WTC11 (cell line): ENCODE data around the gene BACE2. TPM values are rescaled to one million over a fixed set of nuclear protein-coding genes. Genes with fewer than 3 reads are reported as not detected.

ENCODE experiments used
- ATAC-seq: fragments of 200-7000 bp; cut with Tn5 transposase; 2 replicates; pipeline ENCODE4 v1.10.0; 2021; ENCODE audit warnings: mild to moderate bottlenecking, moderate library complexity
- CTCF ChIA-PET: fragments of 300-600 bp; sonication (Branson Sonifier 250); formaldehyde crosslinking; loops from one replicate; lab custom pipeline; 2021; ENCODE audit warnings: antibody characterized with exemption; lab: Charles Lee
- POLR2A ChIA-PET: fragments of 350-600 bp; sonication (Branson Sonifier 250); formaldehyde crosslinking; loops from one replicate; lab custom pipeline; 2021; ENCODE audit warnings: antibody characterized with exemption; lab: Charles Lee
- DNase-seq: peaks from one replicate; pipeline ENCODE4 v3.0.0; 2021; ENCODE audit warnings: low spot score
- H3K27ac Mint-ChIP-seq: 2 replicates; pipeline ENCODE4 v1.8.0; 2021; ENCODE audit warnings: mixed read lengths
- H3K27me3 Mint-ChIP-seq: 2 replicates; pipeline ENCODE4 v1.8.0; 2021; ENCODE audit warnings: low read depth, mild to moderate bottlenecking, moderate library complexity, mixed read lengths
- H3K36me3 Mint-ChIP-seq: 2 replicates; pipeline ENCODE4 v1.8.0; 2021; ENCODE audit warnings: mixed read lengths
- H3K4me1 Mint-ChIP-seq: 2 replicates; pipeline ENCODE4 v1.8.0; 2022; ENCODE audit warnings: mixed read lengths
- H3K4me3 Mint-ChIP-seq: 2 replicates; pipeline ENCODE4 v1.8.0; 2021; ENCODE audit warnings: mild to moderate bottlenecking, moderate library complexity, mixed read lengths
- H3K9me3 Mint-ChIP-seq: 2 replicates; pipeline ENCODE4 v1.8.0; 2021; ENCODE audit warnings: mixed read lengths
- ATF1 ChIP-seq: sonication (generic); formaldehyde crosslinking; IDR thresholded peaks from 2 replicates; pipeline ENCODE4 v1.8.1; 2023; ENCODE audit warnings: mild to moderate bottlenecking, moderate library complexity, missing genetic modification reagents
- FOXJ3 ChIP-seq: sonication (generic); formaldehyde crosslinking; IDR thresholded peaks from 2 replicates; pipeline ENCODE4 v1.9.0; 2021; ENCODE audit warnings: missing genetic modification reagents, mild to moderate bottlenecking, borderline replicate concordance
- FOXP1 ChIP-seq: sonication (generic); formaldehyde crosslinking; IDR thresholded peaks from 2 replicates; pipeline ENCODE4 v1.8.0; 2022; ENCODE audit warnings: missing genetic modification reagents, mild to moderate bottlenecking, moderate library complexity, borderline replicate concordance
- GTF2I ChIP-seq: fragments of 250-450 bp; sonication (Bioruptor Pico); conservative IDR thresholded peaks from 2 replicates; pipeline ENCODE4 v1.4.0; 2021; ENCODE audit warnings: mild to moderate bottlenecking
- IRF2 ChIP-seq: sonication (generic); formaldehyde crosslinking; IDR thresholded peaks from 2 replicates; pipeline ENCODE4 v1.8.0; 2022; ENCODE audit warnings: low read depth, missing genetic modification reagents, borderline replicate concordance
- JUN ChIP-seq: sonication (generic); formaldehyde crosslinking; IDR thresholded peaks from 2 replicates; pipeline ENCODE4 v1.8.0; 2023; ENCODE audit warnings: mild to moderate bottlenecking, missing genetic modification reagents
- KAT7 ChIP-seq: sonication (generic); formaldehyde crosslinking; IDR thresholded peaks from 2 replicates; pipeline ENCODE4 v1.8.1; 2023; ENCODE audit warnings: missing genetic modification reagents, mild to moderate bottlenecking, borderline replicate concordance
- NFATC4 ChIP-seq: fragments of 250-450 bp; sonication (Bioruptor Pico); IDR thresholded peaks from 2 replicates; pipeline ENCODE4 v1.9.0; 2021; ENCODE audit warnings: mild to moderate bottlenecking
- TP53 ChIP-seq: sonication (generic); formaldehyde crosslinking; IDR thresholded peaks from 2 replicates; pipeline ENCODE4 v1.8.1; 2023; ENCODE audit warnings: mild to moderate bottlenecking, missing genetic modification reagents
- ZNF423 ChIP-seq: fragments of 250-450 bp; sonication (Bioruptor Pico); IDR thresholded peaks from 2 replicates; pipeline ENCODE4 v2.1.2; 2022; ENCODE audit warnings: mild to moderate bottlenecking, moderate library complexity
- total RNA-seq: library from RNA; stranded (reverse); gene quantifications from 3 replicates; pipeline ENCODE4 v1.2.3, GENCODE V29; 2021
- TF ChIP-seq, protein P1 (sequence below): sonication (generic); formaldehyde crosslinking; IDR thresholded peaks from 2 replicates; pipeline ENCODE4 v1.8.0; 2022; ENCODE audit warnings: mild to moderate bottlenecking, missing genetic modification reagents
- TF ChIP-seq, protein P2 (sequence below): sonication (generic); formaldehyde crosslinking; IDR thresholded peaks from 2 replicates; pipeline ENCODE4 v1.8.0; 2023; ENCODE audit warnings: missing genetic modification reagents, mild to moderate bottlenecking, borderline replicate concordance
- TF ChIP-seq, protein P3 (sequence below): sonication (generic); formaldehyde crosslinking; IDR thresholded peaks from 2 replicates; pipeline ENCODE4 v1.8.1; 2023; ENCODE audit warnings: mild to moderate bottlenecking, missing genetic modification reagents
- TF ChIP-seq, protein P4 (sequence below): sonication (generic); formaldehyde crosslinking; IDR thresholded peaks from 2 replicates; pipeline ENCODE4 v1.8.1; 2022; ENCODE audit warnings: missing genetic modification reagents, borderline replicate concordance
- TF ChIP-seq, protein P5 (sequence below): sonication (generic); formaldehyde crosslinking; IDR thresholded peaks from 2 replicates; pipeline ENCODE4 v1.8.1; 2023; ENCODE audit warnings: mild to moderate bottlenecking, missing genetic modification reagents
- TF ChIP-seq, protein P6 (sequence below): sonication (generic); formaldehyde crosslinking; IDR thresholded peaks from 2 replicates; pipeline ENCODE4 v1.8.0; 2022; ENCODE audit warnings: mild to moderate bottlenecking, missing genetic modification reagents
- TF ChIP-seq, protein P7 (sequence below): fragments of 250-450 bp; sonication (Bioruptor Pico); IDR thresholded peaks from 2 replicates; pipeline ENCODE4 v2.1.2; 2022; ENCODE audit warnings: mild to moderate bottlenecking, moderate library complexity
- TF ChIP-seq, protein P8 (sequence below): sonication (generic); formaldehyde crosslinking; IDR thresholded peaks from 2 replicates; pipeline ENCODE4 v1.8.1; 2022; ENCODE audit warnings: mild to moderate bottlenecking, missing genetic modification reagents, moderate library complexity, borderline replicate concordance
- TF ChIP-seq, protein P9 (sequence below): sonication (generic); formaldehyde crosslinking; IDR thresholded peaks from 2 replicates; pipeline ENCODE4 v1.8.1; 2022; ENCODE audit warnings: low read depth, mild to moderate bottlenecking, moderate library complexity, missing genetic modification reagents, borderline replicate concordance

BACE2 gene
- total RNA-seq, 1 experiment from 2014 or later: 9.8 TPM

DNA sequence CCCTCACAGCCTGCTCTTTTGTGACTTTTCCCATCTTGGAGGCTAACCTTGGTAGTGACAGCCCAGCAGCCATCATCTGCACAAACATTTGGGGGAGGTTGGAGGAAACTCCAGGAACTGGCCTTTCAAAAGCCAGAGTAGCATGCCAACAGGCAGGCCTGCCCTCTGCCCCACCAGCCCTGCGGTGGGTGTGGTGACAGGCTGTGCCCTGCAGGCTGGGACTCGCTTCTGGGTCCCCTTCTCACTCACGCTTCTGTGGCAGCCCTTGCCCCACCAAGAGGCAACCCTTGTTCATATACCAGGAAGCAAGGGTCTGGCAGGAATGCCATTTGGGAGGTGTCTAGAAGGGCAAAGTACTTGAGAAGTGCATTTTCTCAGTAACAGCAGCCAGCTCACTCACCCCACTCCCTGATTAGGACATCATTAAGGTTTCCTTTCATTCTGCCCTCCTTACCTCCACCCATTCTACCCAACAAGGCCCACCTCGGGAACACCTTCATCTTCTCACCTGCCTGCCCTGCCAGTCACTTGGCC, 127.8 kb downstream of the BACE2 start:
- H3K9me3 Mint-ChIP-seq: peaks cover 43% of the 10 kb centered on the region
- no peak for ATAC-seq
- H3K27me3 Mint-ChIP-seq: peaks cover 7% of the 10 kb centered on the region; the same call in 1 of the 2 replicates
- peaks cover 23% of the 10 kb centered on the region for H3K36me3 Mint-ChIP-seq
- CTCF ChIA-PET: no interaction called here
- H3K4me3 Mint-ChIP-seq: no peak overlapping the region
- no peak for TF ChIP-seq JUN (CRISPR knock-in tag)
- TF ChIP-seq, protein P1, sequence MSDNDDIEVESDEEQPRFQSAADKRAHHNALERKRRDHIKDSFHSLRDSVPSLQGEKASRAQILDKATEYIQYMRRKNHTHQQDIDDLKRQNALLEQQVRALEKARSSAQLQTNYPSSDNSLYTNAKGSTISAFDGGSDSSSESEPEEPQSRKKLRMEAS (CRISPR knock-in tag): no peak
- TF ChIP-seq, protein P2, sequence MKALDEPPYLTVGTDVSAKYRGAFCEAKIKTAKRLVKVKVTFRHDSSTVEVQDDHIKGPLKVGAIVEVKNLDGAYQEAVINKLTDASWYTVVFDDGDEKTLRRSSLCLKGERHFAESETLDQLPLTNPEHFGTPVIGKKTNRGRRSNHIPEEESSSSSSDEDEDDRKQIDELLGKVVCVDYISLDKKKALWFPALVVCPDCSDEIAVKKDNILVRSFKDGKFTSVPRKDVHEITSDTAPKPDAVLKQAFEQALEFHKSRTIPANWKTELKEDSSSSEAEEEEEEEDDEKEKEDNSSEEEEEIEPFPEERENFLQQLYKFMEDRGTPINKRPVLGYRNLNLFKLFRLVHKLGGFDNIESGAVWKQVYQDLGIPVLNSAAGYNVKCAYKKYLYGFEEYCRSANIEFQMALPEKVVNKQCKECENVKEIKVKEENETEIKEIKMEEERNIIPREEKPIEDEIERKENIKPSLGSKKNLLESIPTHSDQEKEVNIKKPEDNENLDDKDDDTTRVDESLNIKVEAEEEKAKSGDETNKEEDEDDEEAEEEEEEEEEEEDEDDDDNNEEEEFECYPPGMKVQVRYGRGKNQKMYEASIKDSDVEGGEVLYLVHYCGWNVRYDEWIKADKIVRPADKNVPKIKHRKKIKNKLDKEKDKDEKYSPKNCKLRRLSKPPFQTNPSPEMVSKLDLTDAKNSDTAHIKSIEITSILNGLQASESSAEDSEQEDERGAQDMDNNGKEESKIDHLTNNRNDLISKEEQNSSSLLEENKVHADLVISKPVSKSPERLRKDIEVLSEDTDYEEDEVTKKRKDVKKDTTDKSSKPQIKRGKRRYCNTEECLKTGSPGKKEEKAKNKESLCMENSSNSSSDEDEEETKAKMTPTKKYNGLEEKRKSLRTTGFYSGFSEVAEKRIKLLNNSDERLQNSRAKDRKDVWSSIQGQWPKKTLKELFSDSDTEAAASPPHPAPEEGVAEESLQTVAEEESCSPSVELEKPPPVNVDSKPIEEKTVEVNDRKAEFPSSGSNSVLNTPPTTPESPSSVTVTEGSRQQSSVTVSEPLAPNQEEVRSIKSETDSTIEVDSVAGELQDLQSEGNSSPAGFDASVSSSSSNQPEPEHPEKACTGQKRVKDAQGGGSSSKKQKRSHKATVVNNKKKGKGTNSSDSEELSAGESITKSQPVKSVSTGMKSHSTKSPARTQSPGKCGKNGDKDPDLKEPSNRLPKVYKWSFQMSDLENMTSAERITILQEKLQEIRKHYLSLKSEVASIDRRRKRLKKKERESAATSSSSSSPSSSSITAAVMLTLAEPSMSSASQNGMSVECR (CRISPR knock-in tag): no peak
- TF ChIP-seq ATF1 (CRISPR knock-in tag): no peak
- TF ChIP-seq, protein P3, sequence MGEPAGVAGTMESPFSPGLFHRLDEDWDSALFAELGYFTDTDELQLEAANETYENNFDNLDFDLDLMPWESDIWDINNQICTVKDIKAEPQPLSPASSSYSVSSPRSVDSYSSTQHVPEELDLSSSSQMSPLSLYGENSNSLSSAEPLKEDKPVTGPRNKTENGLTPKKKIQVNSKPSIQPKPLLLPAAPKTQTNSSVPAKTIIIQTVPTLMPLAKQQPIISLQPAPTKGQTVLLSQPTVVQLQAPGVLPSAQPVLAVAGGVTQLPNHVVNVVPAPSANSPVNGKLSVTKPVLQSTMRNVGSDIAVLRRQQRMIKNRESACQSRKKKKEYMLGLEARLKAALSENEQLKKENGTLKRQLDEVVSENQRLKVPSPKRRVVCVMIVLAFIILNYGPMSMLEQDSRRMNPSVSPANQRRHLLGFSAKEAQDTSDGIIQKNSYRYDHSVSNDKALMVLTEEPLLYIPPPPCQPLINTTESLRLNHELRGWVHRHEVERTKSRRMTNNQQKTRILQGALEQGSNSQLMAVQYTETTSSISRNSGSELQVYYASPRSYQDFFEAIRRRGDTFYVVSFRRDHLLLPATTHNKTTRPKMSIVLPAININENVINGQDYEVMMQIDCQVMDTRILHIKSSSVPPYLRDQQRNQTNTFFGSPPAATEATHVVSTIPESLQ (CRISPR knock-in tag): no peak
- TF ChIP-seq, protein P4, sequence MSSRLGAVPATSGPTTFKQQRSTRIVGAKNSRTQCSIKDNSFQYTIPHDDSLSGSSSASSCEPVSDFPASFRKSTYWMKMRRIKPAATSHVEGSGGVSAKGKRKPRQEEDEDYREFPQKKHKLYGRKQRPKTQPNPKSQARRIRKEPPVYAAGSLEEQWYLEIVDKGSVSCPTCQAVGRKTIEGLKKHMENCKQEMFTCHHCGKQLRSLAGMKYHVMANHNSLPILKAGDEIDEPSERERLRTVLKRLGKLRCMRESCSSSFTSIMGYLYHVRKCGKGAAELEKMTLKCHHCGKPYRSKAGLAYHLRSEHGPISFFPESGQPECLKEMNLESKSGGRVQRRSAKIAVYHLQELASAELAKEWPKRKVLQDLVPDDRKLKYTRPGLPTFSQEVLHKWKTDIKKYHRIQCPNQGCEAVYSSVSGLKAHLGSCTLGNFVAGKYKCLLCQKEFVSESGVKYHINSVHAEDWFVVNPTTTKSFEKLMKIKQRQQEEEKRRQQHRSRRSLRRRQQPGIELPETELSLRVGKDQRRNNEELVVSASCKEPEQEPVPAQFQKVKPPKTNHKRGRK (CRISPR knock-in tag): no peak
- TF ChIP-seq, protein P5, sequence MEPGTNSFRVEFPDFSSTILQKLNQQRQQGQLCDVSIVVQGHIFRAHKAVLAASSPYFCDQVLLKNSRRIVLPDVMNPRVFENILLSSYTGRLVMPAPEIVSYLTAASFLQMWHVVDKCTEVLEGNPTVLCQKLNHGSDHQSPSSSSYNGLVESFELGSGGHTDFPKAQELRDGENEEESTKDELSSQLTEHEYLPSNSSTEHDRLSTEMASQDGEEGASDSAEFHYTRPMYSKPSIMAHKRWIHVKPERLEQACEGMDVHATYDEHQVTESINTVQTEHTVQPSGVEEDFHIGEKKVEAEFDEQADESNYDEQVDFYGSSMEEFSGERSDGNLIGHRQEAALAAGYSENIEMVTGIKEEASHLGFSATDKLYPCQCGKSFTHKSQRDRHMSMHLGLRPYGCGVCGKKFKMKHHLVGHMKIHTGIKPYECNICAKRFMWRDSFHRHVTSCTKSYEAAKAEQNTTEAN: no peak
- no peak for TF ChIP-seq NFATC4 (CRISPR knock-in tag)
- TF ChIP-seq IRF2: no peak
- TF ChIP-seq TP53 (CRISPR knock-in tag): no peak
- TF ChIP-seq, protein P6, sequence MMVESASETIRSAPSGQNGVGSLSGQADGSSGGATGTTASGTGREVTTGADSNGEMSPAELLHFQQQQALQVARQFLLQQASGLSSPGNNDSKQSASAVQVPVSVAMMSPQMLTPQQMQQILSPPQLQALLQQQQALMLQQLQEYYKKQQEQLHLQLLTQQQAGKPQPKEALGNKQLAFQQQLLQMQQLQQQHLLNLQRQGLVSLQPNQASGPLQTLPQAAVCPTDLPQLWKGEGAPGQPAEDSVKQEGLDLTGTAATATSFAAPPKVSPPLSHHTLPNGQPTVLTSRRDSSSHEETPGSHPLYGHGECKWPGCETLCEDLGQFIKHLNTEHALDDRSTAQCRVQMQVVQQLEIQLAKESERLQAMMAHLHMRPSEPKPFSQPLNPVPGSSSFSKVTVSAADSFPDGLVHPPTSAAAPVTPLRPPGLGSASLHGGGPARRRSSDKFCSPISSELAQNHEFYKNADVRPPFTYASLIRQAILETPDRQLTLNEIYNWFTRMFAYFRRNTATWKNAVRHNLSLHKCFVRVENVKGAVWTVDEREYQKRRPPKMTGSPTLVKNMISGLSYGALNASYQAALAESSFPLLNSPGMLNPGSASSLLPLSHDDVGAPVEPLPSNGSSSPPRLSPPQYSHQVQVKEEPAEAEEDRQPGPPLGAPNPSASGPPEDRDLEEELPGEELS (CRISPR knock-in tag): no peak
- no peak for TF ChIP-seq FOXP1 (CRISPR knock-in tag)
- TF ChIP-seq, protein P7, sequence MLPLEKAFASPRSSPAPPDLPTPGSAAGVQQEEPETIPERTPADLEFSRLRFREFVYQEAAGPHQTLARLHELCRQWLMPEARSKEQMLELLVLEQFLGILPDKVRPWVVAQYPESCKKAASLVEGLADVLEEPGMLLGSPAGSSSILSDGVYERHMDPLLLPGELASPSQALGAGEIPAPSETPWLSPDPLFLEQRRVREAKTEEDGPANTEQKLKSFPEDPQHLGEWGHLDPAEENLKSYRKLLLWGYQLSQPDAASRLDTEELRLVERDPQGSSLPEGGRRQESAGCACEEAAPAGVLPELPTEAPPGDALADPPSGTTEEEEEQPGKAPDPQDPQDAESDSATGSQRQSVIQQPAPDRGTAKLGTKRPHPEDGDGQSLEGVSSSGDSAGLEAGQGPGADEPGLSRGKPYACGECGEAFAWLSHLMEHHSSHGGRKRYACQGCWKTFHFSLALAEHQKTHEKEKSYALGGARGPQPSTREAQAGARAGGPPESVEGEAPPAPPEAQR (CRISPR knock-in tag): no peak
- TF ChIP-seq ZNF423 (CRISPR knock-in tag): no peak
- TF ChIP-seq, protein P8, sequence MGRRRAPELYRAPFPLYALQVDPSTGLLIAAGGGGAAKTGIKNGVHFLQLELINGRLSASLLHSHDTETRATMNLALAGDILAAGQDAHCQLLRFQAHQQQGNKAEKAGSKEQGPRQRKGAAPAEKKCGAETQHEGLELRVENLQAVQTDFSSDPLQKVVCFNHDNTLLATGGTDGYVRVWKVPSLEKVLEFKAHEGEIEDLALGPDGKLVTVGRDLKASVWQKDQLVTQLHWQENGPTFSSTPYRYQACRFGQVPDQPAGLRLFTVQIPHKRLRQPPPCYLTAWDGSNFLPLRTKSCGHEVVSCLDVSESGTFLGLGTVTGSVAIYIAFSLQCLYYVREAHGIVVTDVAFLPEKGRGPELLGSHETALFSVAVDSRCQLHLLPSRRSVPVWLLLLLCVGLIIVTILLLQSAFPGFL (CRISPR knock-in tag): no peak
- TF ChIP-seq GTF2I (CRISPR knock-in tag): no peak
- TF ChIP-seq, protein P9, sequence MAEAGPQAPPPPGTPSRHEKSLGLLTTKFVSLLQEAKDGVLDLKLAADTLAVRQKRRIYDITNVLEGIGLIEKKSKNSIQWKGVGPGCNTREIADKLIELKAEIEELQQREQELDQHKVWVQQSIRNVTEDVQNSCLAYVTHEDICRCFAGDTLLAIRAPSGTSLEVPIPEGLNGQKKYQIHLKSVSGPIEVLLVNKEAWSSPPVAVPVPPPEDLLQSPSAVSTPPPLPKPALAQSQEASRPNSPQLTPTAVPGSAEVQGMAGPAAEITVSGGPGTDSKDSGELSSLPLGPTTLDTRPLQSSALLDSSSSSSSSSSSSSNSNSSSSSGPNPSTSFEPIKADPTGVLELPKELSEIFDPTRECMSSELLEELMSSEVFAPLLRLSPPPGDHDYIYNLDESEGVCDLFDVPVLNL (CRISPR knock-in tag): no peak
- TF ChIP-seq KAT7 (CRISPR knock-in tag): no peak
- TF ChIP-seq FOXJ3 (CRISPR knock-in tag): no peak
- POLR2A ChIA-PET: no interaction called here
- H3K27ac Mint-ChIP-seq: no peak overlapping the region
- DNase-seq: no peak
- peaks cover 7% of the 10 kb centered on the region for H3K4me1 Mint-ChIP-seq
